GM19463 (cell line): ENCODE data around the gene ZNF343.

Experiments used
- ATAC-seq: cut with Tn5 transposase; IDR thresholded peaks from one replicate; pipeline ENCODE4 v1.9.1; 2021; ENCODE audit warnings: mild to moderate bottlenecking, moderate library complexity; ENCODE audit not compliant: unreplicated experiment

ZNF343 gene

DNA sequence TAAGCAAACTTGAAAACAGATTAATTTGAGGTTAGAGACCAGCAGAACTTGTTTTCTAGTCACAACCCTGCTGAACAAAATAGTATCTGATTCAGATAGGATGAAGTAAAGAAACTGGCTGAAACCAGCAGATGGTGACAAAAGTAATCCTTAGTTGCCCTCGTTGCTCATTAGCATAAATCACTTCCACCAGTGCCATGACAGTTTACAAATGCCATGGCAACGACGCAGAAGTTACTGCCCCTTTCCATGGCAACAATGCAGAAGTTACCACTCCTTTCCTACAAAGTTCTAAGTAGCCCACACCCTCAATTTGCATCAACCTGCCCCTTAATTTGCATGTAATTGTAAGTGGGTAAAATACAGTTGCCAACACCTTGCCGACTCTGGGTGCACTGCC, 61.9 kb downstream of the ZNF343 start:
- no peak for ATAC-seq
